Skin epidermis (tissue), 12 donors: Measurements from ENCODE around the gene AQP1.

ENCODE experiments used
- H3K27ac ChIP-seq, 21 experiments: fragments of 200-600 bp; sonication (generic) in 11 of 21; one replicate each; pipeline ENCODE4 v1.5.0; 2020; ENCODE audit warnings: mild to moderate bottlenecking in 3 of 21, inconsistent platforms in 2 of 21, moderate library complexity in 2 of 21
- H3K4me3 ChIP-seq, 7 experiments: fragments of 200-600 bp; sonication (generic) in 2 of 7; one replicate each; pipeline ENCODE4 v1.5.0; 2020; ENCODE audit warnings: inconsistent platforms in 2 of 7, mild to moderate bottlenecking in 2 of 7, moderate library complexity in 1 of 7

AQP1 gene

GRCh38 chr7:30927559-30927958, 15.9 kb downstream of the AQP1 start:
- H3K4me3 ChIP-seq, result no peak overlapping the region
- no peak overlapping the region for H3K27ac ChIP-seq

DNA sequence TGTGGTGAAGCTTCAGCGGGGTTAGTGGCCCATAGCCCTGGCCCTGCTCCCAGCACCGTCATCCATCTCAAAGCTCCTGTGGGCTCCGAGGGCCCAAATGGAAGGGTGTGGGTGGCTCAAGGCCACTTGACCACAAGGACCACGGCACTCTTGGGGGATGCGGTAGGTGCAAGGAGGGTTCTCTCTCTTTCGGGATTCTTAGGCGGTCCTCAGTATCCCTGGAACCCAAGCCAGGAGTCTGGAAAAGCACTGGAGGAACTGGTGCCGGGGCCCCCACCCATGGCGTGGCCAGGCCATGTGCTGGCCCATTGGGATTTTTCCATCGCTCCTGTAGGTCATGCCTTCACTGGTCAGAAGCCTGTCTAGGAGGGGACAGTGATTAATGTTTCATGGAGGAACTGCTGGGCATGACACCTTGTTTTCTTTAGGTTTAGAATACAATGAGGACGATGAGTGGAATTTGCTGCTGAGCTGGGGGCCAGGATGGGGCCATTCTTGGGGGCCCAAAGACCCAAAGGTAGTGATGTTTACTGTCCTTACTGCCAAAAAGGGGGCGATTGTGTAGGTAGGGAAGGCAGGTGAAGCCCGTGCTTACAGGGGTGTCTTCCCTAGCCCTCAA, 16.7 kb downstream of the AQP1 start:
- H3K4me3 ChIP-seq, result no peak overlapping the region
- H3K27ac ChIP-seq, result no peak overlapping the region

GRCh38 chr7:30929686-30930085, 18.0 kb downstream of the AQP1 start:
- Histone ChIP-seq H3K4me3 (no peak overlapping the region), H3K27ac (no peak overlapping the region)

DNA sequence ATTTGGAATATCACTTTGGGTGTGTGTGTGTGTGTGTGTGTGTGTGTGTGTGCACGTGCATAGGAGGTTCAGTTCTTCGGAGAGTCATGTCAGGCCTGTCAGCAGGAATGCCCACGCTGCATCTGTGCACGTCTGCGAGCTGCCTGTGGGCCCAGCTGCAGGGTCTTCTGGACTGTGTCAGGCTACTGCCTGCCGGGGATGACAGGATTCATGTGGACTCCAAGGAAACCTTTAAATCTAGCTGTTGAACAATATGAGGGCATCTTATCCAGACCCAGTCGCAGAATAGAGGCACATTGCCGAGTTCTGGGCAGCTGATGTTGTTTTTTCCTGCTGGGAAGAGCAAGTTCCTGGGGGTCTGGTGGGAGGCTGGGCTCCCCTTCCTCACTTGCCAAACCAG, 19.0 kb downstream of the AQP1 start:
- H3K4me3 ChIP-seq, result no peak overlapping the region
- H3K27ac ChIP-seq, result no peak overlapping the region

GRCh38 chr7:30931161-30931928, 19.7 kb downstream of the AQP1 start:
- no peak overlapping the region for H3K27ac ChIP-seq
- no peak overlapping the region for H3K4me3 ChIP-seq

DNA sequence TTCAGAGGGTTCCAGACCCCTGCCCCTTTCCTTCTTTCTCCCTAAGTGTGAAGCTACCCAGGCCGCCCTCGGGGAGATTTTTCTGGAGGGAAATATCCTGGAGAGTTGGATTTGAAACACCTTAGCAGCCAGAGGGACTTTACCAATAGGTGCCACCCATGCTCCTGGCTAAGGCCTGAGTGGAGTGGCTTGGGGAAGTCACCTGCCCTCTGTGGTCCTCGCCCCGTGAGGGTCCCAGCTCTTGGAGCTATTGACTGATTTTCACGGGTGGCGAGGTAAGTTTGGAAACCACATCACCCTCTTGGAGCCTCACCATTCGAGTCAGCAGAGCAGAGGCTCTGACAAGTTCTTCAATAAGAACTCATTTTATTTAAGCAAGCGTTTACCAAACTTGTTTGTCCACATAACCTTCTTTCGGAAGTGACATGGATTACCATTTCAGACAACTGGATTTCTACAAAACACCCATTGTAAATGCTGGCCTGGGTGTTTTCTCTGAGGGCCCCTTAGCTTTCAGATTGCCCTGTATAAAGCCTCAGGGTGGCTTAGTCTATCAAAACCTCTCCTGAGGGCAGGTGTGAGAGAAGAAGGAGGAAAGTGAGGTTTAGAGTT, 20.4 kb downstream of the AQP1 start:
- no peak overlapping the region for H3K4me3 ChIP-seq
- H3K27ac ChIP-seq, result no peak overlapping the region

- Histone ChIP-seq H3K4me3 (no peak overlapping the region), H3K27ac (no peak overlapping the region)
Measured at GRCh38 chr7:30932562-30932961, 20.9 kb downstream of the AQP1 start.

DNA sequence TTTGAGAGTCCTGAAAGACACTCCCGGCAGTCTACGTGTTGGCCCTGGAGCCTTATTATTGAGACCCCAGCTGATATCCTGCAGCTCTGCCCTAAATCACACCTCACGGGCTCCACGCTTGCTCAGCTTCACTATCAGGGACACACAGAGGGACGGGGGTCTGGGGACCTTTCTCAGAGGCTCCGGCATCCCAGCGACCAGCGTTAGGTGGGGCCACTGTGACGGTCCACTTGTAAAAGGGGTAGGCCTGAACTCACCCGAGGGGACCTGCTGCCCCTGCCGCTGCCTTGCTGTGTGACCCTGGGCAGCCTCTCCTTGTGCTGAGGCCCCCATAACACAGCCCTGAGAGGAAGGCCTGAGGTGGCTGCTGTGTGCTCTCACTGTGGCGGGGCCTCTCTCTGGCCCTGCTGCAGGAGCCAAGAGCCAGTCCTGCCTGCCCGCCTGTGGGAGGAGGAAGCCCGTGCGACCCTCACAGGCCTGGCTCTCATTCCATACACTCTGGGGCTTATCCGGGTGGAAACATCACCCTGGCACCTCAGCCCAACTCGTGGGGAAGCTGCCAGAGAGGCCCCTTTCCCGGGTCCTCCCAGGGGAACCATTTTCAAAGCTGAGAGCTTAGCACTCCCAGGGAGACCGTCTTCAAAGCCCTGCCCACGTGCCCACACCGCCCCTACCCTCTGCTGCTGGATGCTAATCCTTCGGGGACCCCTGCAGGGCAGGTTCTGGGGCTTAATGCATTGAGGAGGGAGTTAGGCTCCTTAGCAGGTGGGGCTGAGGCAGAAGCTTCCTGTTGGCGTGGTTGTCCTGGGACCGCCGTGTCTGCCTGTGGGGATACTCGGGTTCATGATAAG, 21.7 kb downstream of the AQP1 start:
- H3K4me3 ChIP-seq, result no peak overlapping the region
- H3K27ac ChIP-seq, result no peak overlapping the region

DNA sequence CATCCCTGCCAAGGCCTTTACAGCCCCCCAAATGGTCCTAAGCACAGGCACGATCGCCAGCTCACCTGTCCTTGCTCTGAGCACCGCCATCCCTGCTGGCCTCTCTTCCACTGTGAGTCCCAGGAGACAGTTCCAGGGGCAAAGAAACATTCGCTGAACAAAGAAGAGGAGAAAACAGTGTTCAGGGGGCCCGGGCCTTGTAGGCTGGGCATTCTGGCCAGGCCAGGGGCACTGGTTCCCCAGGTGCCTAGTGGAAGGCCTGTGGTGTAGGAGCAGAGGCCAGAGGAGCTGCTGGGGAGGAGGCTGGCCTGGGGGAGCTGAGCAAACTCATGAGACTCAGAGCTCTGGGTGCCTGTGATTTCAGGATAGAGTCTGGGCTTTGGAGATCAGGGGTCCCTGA, 22.6 kb downstream of the AQP1 start:
- H3K27ac ChIP-seq, result no peak overlapping the region
- H3K4me3 ChIP-seq, result no peak overlapping the region

DNA sequence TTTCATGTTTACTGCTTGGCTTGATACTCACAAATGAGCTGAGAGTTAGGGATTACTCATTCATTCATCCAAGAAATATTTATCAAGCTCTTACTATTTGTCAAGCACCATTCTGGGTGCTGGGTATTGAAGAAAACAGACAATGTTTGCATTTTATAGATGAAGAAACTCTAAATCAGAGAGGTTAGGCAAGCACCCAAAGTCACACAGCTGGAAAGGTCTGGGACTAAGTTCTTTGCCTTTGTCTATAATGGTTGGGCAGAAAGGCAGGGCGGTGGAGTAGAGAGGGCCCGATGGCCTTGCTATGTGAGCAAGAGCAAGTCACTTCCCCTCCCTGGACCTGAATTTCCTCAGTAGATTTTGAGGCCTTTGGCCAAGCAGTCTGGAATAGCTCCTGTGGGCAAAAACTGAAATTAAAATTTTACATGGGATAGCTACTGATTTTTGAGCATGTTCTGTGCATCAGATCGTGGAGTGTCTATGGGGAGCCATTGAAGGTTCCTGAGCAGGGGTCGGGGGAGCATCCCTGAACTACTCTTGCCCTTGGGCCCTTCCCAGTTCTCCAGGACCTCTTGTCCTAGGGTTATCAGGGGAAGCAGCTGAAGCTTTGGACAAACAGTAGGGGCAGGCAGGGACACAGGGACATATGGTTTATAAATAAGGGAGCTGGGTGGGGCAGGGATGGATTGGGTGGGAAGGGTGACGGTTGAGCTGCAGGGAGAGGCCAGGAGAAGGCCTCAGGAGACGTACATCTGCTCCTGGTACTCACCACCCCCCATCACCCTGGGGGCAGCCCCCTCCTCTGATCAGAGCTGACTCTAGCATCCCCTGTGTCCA, 23.3 kb downstream of the AQP1 start:
- Histone ChIP-seq H3K4me3 (no peak overlapping the region), H3K27ac (no peak overlapping the region)

- H3K27ac ChIP-seq, result no peak overlapping the region
Measured at GRCh38 chr7:30935569-30935877, 23.9 kb downstream of the AQP1 start.

GRCh38 chr7:30936650-30937245, 25.1 kb downstream of the AQP1 start:
- Histone ChIP-seq H3K27ac (no peak overlapping the region), H3K4me3 (no peak overlapping the region)

More at GRCh38 chr7:30935569-30935877, 23.9 kb downstream of the AQP1 start:
- H3K4me3 ChIP-seq, result no peak overlapping the region

GRCh38 chr7:30937416-30937815, 25.8 kb downstream of the AQP1 start:
- Histone ChIP-seq H3K27ac (no peak overlapping the region), H3K4me3 (no peak overlapping the region)

DNA sequence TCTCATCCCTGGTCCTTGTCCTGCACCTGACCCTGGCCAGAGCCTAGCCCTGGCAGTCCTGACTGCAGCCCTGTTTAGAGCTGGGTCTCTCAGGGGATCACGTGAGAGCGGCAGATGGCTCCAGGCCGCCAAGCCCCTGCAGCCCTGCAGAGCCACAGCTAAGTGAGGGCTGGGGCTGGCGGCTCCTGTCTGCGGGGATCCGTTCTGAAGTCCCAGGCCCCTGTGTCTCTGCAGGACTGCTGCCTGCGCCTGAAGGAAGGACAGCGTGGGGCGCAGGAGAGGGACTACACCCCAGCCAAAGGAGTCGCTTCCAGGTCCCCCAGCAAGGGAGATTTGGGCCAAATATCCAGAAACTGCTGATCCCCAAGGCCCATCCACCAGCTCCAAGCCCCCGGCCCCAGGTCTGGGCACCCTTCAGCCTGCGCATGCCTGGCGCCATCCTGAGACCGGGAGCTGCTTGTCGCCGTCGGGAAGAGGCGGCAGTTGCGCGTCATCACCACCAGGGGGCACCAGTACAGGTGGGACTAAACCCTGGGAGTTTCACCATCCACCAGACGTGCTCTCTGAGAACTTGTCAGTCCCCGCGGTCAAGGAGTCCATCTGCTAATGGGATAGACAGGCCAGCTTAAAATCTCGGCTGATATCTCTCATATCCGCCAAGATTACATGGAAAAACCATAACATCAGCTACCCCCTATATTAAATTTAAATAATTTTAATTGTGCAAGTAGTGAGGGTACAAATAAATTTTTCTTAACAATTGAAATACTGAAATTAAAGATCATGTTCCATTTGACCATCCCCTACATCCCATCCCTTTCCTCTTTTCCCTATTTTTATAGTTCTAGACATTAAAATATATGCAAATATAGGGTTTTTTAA, 27.0 kb downstream of the AQP1 start:
- H3K4me3 ChIP-seq, result no peak overlapping the region
- no peak overlapping the region for H3K27ac ChIP-seq

GRCh38 chr7:30941582-30942323, 30.1 kb downstream of the AQP1 start:
- Histone ChIP-seq H3K4me3 (no peak overlapping the region), H3K27ac (no peak overlapping the region)

DNA sequence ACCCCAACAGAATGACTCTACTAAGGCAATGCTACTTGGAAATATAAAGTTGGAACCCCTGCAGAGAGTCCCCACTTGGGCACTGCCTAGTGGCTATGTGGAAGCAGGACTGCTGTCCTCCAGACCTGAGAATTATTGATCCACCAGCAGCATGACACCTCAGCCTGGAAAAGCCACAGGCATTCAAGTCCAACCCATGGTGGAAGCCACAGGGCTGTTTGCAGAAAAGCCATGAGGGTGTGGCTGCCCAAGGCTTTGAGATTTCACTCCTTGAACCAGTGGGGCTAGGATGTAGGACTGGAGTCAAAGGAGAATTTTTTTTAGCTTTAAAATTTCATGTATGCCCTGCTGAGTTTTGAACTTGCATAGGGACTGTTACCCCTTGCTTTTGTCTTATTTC, 38.5 kb downstream of the AQP1 start:
- no peak overlapping the region for H3K4me3 ChIP-seq
- no peak overlapping the region for H3K27ac ChIP-seq

DNA sequence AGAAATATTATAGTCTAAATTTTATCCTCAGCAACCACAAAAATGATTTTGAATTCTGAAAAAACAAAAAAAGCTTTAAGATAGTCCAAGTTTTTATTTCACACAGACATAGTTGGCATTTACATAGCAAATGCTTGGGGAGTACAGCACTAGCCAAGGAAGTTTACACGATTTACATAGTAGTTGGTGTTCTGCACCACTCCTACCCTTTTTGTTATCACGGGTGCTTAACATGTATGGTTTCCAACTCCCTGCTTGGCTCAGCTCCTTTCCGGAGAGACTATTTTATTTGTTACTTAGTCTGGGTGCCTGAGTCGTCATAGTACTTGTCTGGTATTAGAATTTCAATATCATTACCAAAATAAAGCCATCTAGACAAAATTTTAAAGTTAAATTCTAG, 43.3 kb downstream of the AQP1 start:
- Histone ChIP-seq H3K4me3 (no peak overlapping the region), H3K27ac (no peak overlapping the region)

DNA sequence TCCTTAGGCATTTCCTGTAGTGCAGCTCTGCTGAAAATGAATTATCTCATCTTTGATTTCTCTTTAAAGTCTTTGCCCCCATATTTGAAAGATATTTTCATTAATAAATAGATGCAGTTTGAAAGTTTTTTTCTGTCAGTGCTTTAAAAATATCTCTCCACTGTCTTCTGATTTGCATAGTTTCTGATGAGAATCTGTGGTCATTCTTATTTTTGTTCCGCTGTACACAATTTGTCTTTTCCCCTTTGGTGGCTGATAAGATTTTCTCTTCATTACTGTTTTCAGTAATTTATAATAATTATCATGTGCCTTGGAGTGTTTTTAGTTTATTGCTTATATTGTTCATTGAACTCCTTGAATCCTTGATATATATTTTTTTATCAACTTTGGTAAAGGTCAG, 45.1 kb downstream of the AQP1 start:
- Histone ChIP-seq H3K4me3 (no peak overlapping the region), H3K27ac (no peak overlapping the region)
